Thyroid gland (tissue), 4 donors: Measurements from ENCODE around the gene TERT. TPM values are rescaled to one million over a fixed set of nuclear protein-coding genes. Genes with fewer than 3 reads are reported as not detected.

Experiments
- DNase-seq, 2 donors: peaks; one replicate each; pipeline ENCODE4 v3.0.0-alpha.2; 2019
- H3K27ac ChIP-seq, 3 donors: fragments of 200-600 bp; sonication (generic); 1 replicate in 2 of 3; 2 replicates in 1 of 3; pipeline ENCODE4 v1.5.1; 2016 to 2019; ENCODE audit warnings: mild to moderate bottlenecking in 1 of 3, moderate library complexity in 1 of 3
- H3K27me3 ChIP-seq: fragments of 200-600 bp; sonication (generic); one replicate; pipeline ENCODE4 v1.5.1; 2019
- H3K36me3 ChIP-seq, 2 donors: fragments of 200-600 bp; sonication (generic); one replicate each; pipeline ENCODE4 v1.5.1; 2016 to 2019
- H3K4me1 ChIP-seq, 2 donors: fragments of 200-600 bp; sonication (generic); one replicate each; pipeline ENCODE4 v1.5.1; 2017 to 2019
- H3K4me3 ChIP-seq, 3 donors: fragments of 200-600 bp; sonication (generic); replicated peaks in 1 of 3; 1 replicate in 2 of 3; 2 replicates in 1 of 3; pipeline ENCODE4 v1.5.1; 2016; ENCODE audit warnings: mild to moderate bottlenecking in 1 of 3
- H3K9me3 ChIP-seq: fragments of 200-600 bp; sonication (generic); one replicate; pipeline ENCODE4 v1.5.1; 2017
- CTCF ChIP-seq, 6 experiments: fragments of 200-600 bp in 3 of 6; fragments of 450-650 bp in 3 of 6; sonication (generic) in 3 of 6; IDR thresholded peaks; one replicate each; pipeline ENCODE4 v1.5.1; 2016 to 2019; ENCODE audit warnings: antibody characterized with exemption in 6 of 6, mild to moderate bottlenecking in 2 of 6, inconsistent platforms in 1 of 6, moderate library complexity in 1 of 6
- POLR2A ChIP-seq, 2 donors: fragments of 450-650 bp; IDR thresholded peaks; one replicate each; pipeline ENCODE4 v1.6.1; 2017; ENCODE audit warnings: antibody characterized with exemption in 2 of 2, mild to moderate bottlenecking in 2 of 2, moderate library complexity in 1 of 2
- WGBS, 2 donors: methylation state at CpG; one replicate each; pipeline ENCODE4 v1.1.5; 2017; 5-methylcytosine and 5-hydroxymethylcytosine counted together
- intact Hi-C: fragments of 100-400 bp; cut with DNase I; formaldehyde crosslinking; loops from one replicate; pipeline ENCODE4 v1.15.1; 2023
- total RNA-seq, 4 donors: library from RNA; depleted of rRNA; stranded (reverse); fragments of >200 nt; gene quantifications; one replicate each; pipeline ENCODE4 v1.2.3, GENCODE V29; 2016

TERT gene
- total RNA-seq, 4 donors from 2014 or later, result not detected

- DNase-seq, result no peak
- H3K4me1 ChIP-seq, result no peaks in the 10 kb centered on the region
- WGBS, 2 donors, result 84 to 92% methylated on average over 8 to 15 of the region's 18 CpGs
- no peak overlapping the region for H3K4me3 ChIP-seq
- H3K27me3 ChIP-seq, result no peaks in the 10 kb centered on the region
- H3K27ac ChIP-seq, result no peak overlapping the region
- intact Hi-C loops, result loop anchor here (10.0 kb wide), 1 partner anchor 438 kb away; no protein-coding TSS in a partner anchor
- H3K36me3 ChIP-seq, result no peaks in the 10 kb centered on the region
- H3K9me3 ChIP-seq, result no peaks in the 10 kb centered on the region
- TF ChIP-seq POLR2A (IDR thresholded peaks at IDR 0.05), result no peak
- no peak for TF ChIP-seq CTCF (IDR thresholded peaks at IDR 0.05)
These were observed 78.0 kb downstream of the TERT start for GRCh38 chr5:1216918-1217295.

- Histone ChIP-seq H3K4me1 (no peaks in the 10 kb centered on the region), H3K27ac (no peak overlapping the region), H3K36me3 (no peaks in the 10 kb centered on the region), H3K4me3 (no peak overlapping the region), H3K27me3 (no peaks in the 10 kb centered on the region), H3K9me3 (no peaks in the 10 kb centered on the region)
- DNase-seq, result no peak
- intact Hi-C loops, result loop anchor here (10.0 kb wide), 1 partner anchor 438 kb away; no protein-coding TSS in a partner anchor
- no peak for TF ChIP-seq CTCF (IDR thresholded peaks at IDR 0.05)
- TF ChIP-seq POLR2A (IDR thresholded peaks at IDR 0.05), result no peak
- 95 to 98% methylated on average over 27 to 28 of the region's 38 CpGs for WGBS, 2 donors
These were observed 78.5 kb downstream of the TERT start for GRCh38 chr5:1216211-1216917.

DNA sequence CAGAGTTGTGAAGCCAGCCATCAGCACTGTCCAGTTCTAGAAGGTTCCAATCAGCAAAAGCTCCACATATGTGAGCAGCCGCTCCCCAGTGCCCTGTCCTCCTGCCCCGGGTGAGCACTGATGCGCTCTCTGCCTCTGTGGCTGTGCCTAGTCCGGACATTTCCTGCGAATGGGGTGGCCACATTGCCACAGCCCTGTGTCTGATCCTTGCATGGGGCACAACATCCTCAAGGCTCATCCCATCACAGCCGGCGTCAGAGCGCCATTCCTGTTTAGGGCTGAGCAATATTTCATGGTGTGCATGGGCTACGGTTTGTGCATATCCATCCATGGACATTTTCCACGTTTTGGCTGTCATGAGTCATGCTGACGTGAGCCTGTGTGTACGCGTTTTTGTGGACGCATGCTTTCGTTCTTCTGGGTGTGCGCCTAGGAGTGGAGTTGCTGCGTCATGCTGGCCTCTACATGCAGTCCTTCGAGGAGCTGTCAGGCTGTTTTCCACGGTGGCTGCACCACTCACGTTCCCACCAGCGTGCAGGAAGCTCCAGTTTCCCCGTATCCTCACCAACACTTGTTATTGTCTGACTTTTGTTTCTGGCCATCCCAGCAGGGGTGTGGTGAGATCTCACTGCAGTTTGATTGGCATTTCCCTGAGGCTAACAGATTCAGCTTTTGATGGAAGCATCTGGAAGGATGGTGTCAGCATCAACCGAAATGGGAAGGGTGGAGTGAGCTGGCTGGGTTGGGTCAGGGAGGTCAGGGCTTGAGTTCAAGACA, 79.4 kb downstream of the TERT start:
- no peak overlapping the region for H3K27ac ChIP-seq

GRCh38 chr5:1214936-1215220, 80.0 kb downstream of the TERT start:
- no peaks in the 10 kb centered on the region for H3K4me1 ChIP-seq
- H3K36me3 ChIP-seq, result no peaks in the 10 kb centered on the region
- no peaks in the 10 kb centered on the region for H3K9me3 ChIP-seq
- no peak for TF ChIP-seq POLR2A (IDR thresholded peaks at IDR 0.05)
- TF ChIP-seq CTCF (IDR thresholded peaks at IDR 0.05), result no peak
- no peak overlapping the region for H3K27ac ChIP-seq
- H3K27me3 ChIP-seq, result no peaks in the 10 kb centered on the region
- no peak overlapping the region for H3K4me3 ChIP-seq
- 31 to 48% methylated on average over 2 of the region's 2 CpGs for whole genome bisulfite sequencing, 2 donors
- intact Hi-C loops, result loop anchor here (10.0 kb wide), 1 partner anchor 440 kb away; no protein-coding TSS in a partner anchor
- no peak for DNase-seq

More for the DNA sequence above, 79.4 kb downstream of the TERT start:
- H3K9me3 ChIP-seq, result no peaks in the 10 kb centered on the region
- intact Hi-C loops, result loop anchor here (10.0 kb wide), 1 partner anchor 439 kb away; no protein-coding TSS in a partner anchor
- H3K4me3 ChIP-seq, result no peak overlapping the region
- H3K27me3 ChIP-seq, result no peaks in the 10 kb centered on the region
- TF ChIP-seq POLR2A (IDR thresholded peaks at IDR 0.05) (no peak), CTCF (IDR thresholded peaks at IDR 0.05) (no peak)
- no peaks in the 10 kb centered on the region for H3K36me3 ChIP-seq
- DNase-seq, result no peak
- 93 to 94% methylated on average over 21 to 23 of the region's 23 CpGs for WGBS, 2 donors
- no peaks in the 10 kb centered on the region for H3K4me1 ChIP-seq
